Panc1 (cell line): ENCODE results near the gene SNX18. TPM values are rescaled to one million over a fixed set of nuclear protein-coding genes. Genes with fewer than 3 reads are reported as not detected.

Source experiments
- ATAC-seq: fragments of 200-7000 bp; cut with Tn5 transposase; 2 replicates; pipeline ENCODE4 v1.9.1; 2020; ENCODE audit warnings: mild to moderate bottlenecking, moderate library complexity
- BruUV-seq: library from RNA; stranded (reverse); fragments of 400-500 nt; replicated peaks from 2 replicates; lab custom pipeline; 2021; lab: Mats Ljungman, UMichigan
- CTCF ChIA-PET: fragments of 300-600 bp; sonication (Branson Sonifier 250); formaldehyde crosslinking; loops from one replicate; lab custom pipeline; 2022; ENCODE audit warnings: antibody characterized with exemption; lab: Charles Lee
- POLR2A ChIA-PET: fragments of 300-600 bp; sonication (Branson Sonifier 250); formaldehyde crosslinking; loops from one replicate; lab custom pipeline; 2022; ENCODE audit warnings: antibody characterized with exemption; lab: Charles Lee
- DNase-seq: peaks from one replicate; pipeline ENCODE4 v3.0.0-alpha.2; 2010; ENCODE audit warnings: low read depth, low spot score
- H3K27ac ChIP-seq: 2 replicates; pipeline ENCODE4 v1.5.1; 2011; ENCODE audit warnings: mild to moderate bottlenecking, low read length, inconsistent platforms
- H3K27me3 ChIP-seq: fragments of 200-500 bp; sonication (Bioruptor generic); 2 replicates; pipeline ENCODE4 v1.6.0; 2014; ENCODE audit warnings: low read length, inconsistent platforms; ENCODE audit not compliant: control insufficient read depth, insufficient read depth
- H3K36me3 ChIP-seq: fragments of 200-500 bp; sonication (Bioruptor generic); 2 replicates; pipeline ENCODE4 v1.5.1; 2014; ENCODE audit warnings: inconsistent platforms, mild to moderate bottlenecking, low read length, moderate library complexity; ENCODE audit not compliant: control insufficient read depth, insufficient read depth
- H3K4me1 ChIP-seq: 2 replicates; pipeline ENCODE4 v1.5.1; 2011; ENCODE audit warnings: inconsistent platforms, mild to moderate bottlenecking, low read length, moderate library complexity; ENCODE audit not compliant: control insufficient read depth, insufficient read depth
- H3K4me3 ChIP-seq, 2 experiments: 2 replicates each; pipeline ENCODE4 v1.5.1; 2011 to 2012; ENCODE audit warnings: low read depth in 2 of 2, low read length in 2 of 2, mild to moderate bottlenecking in 2 of 2, inconsistent platforms in 1 of 2, moderate library complexity in 1 of 2
- H3K9me3 ChIP-seq: fragments of 200-500 bp; sonication (Bioruptor generic); 2 replicates; pipeline ENCODE4 v1.5.1; 2014; ENCODE audit warnings: low read depth, mild to moderate bottlenecking, inconsistent platforms, low read length, moderate library complexity; ENCODE audit not compliant: control insufficient read depth, insufficient read depth
- CTCF ChIP-seq: fragments of 450-650 bp; IDR thresholded peaks from 2 replicates; pipeline ENCODE4 v1.5.1; 2017; ENCODE audit warnings: mild to moderate bottlenecking
- POLR2AphosphoS5 ChIP-seq: IDR thresholded peaks from 2 replicates; pipeline ENCODE4 v1.6.1; 2012; ENCODE audit warnings: mild to moderate bottlenecking, low read depth, low read length, moderate library complexity
- REST ChIP-seq, 2 experiments: IDR thresholded peaks; 2 replicates each; pipeline ENCODE4 v1.6.1; 2011 to 2012; ENCODE audit warnings: low read depth in 2 of 2, control low read depth in 1 of 2, low read length in 1 of 2, mild to moderate bottlenecking in 1 of 2, moderate library complexity in 1 of 2; ENCODE audit not compliant: insufficient read depth in 1 of 2
- SIN3A ChIP-seq: IDR thresholded peaks from 2 replicates; pipeline ENCODE4 v1.6.1; 2012; ENCODE audit warnings: low read depth, mild to moderate bottlenecking, low read length, moderate library complexity, borderline replicate concordance; ENCODE audit not compliant: insufficient read depth
- TCF7L2 ChIP-seq: IDR thresholded peaks from 2 replicates; pipeline ENCODE4 v1.6.1; 2011; ENCODE audit warnings: mild to moderate bottlenecking, low read depth, low read length, inconsistent platforms
- in situ Hi-C: cut with HindIII; loops from 2 replicates; pipeline ENCODE4 v1.10.0; 2016; ENCODE audit warnings: low sequenced_read_pairs, low pct_unique_long_range_greater_than_20kb
- intact Hi-C: fragments of 100-400 bp; cut with micrococcal nuclease; formaldehyde crosslinking; loops from one replicate; pipeline ENCODE4 v1.10.0; 2022; ENCODE audit not compliant: unreplicated experiment
- total RNA-seq: library from RNA; stranded (reverse); gene quantifications from one replicate; pipeline ENCODE4 v1.2.1, GENCODE V29; 2021; ENCODE audit not compliant: unreplicated experiment

The SNX18 gene
- total RNA-seq, 1 experiment from 2014 or later: 14.4 TPM

GRCh38 chr5:54558362-54558761, 40.8 kb downstream of the SNX18 start:
- ChIA-PET POLR2A (no interaction called here), CTCF (interaction anchor here (0.6 kb wide), 1 partner anchor 1233 kb away, joined by 10 read pairs; no protein-coding TSS in a partner anchor)
- Histone ChIP-seq H3K9me3 (no peaks in the 10 kb centered on the region), H3K4me3 (no peak overlapping the region), H3K27ac (no peak overlapping the region), H3K4me1 (no peaks in the 10 kb centered on the region), H3K27me3 (no peaks in the 10 kb centered on the region), H3K36me3 (no peaks in the 10 kb centered on the region)
- no TSS peak for BruUV-seq
- DNase-seq (no peak), ATAC-seq (no peak)
- TF ChIP-seq POLR2AphosphoS5 (no peak), SIN3A (no peak), CTCF (no peak), TCF7L2 (no peak), REST (IDR thresholded peaks at IDR 0.05; ENCODE audit: insufficient read depth in 1 of 2, low read depth in 2 of 2, low read length in 1 of 2) (no peak)
- in situ Hi-C loops (no loop called here), intact Hi-C loops (no loop called here)

- no peak overlapping the region for H3K4me3 ChIP-seq
Observed at GRCh38 chr5:54561651-54562050, 44.1 kb downstream of the SNX18 start.

GRCh38 chr5:54563083-54563761, 45.7 kb downstream of the SNX18 start:
- in situ Hi-C loops: no loop called here
- BruUV-seq: no TSS peak
- ATAC-seq (no peak), DNase-seq (no peak)
- intact Hi-C loops: no loop called here
- H3K9me3 ChIP-seq: no peaks in the 10 kb centered on the region
- H3K4me3 ChIP-seq: no peak overlapping the region
- ChIA-PET CTCF (no interaction called here), POLR2A (no interaction called here)
- no peaks in the 10 kb centered on the region for H3K4me1 ChIP-seq
- H3K36me3 ChIP-seq: no peaks in the 10 kb centered on the region
- no peak overlapping the region for H3K27ac ChIP-seq
- no peaks in the 10 kb centered on the region for H3K27me3 ChIP-seq
- no peak for TF ChIP-seq POLR2AphosphoS5
- no peak for TF ChIP-seq REST (IDR thresholded peaks at IDR 0.05; ENCODE audit: insufficient read depth in 1 of 2, low read depth in 2 of 2, low read length in 1 of 2)
- no peak for TF ChIP-seq TCF7L2
- no peak for TF ChIP-seq CTCF

More at GRCh38 chr5:54561651-54562050, 44.1 kb downstream of the SNX18 start:
- Histone ChIP-seq H3K27ac (no peak overlapping the region), H3K27me3 (no peaks in the 10 kb centered on the region), H3K36me3 (no peaks in the 10 kb centered on the region), H3K4me1 (no peaks in the 10 kb centered on the region), H3K9me3 (no peaks in the 10 kb centered on the region)
- ATAC-seq: no peak
- no peak for DNase-seq
- no peak for TF ChIP-seq TCF7L2
- no peak for TF ChIP-seq POLR2AphosphoS5
- in situ Hi-C loops: no loop called here
- POLR2A ChIA-PET: no interaction called here
- CTCF ChIA-PET: no interaction called here
- intact Hi-C loops: no loop called here
- BruUV-seq: no TSS peak
